Neuronal stem cell (in vitro differentiated cells): ENCODE data around the gene DEPP1.

ENCODE experiments used
- DNase-seq: peaks from one replicate; pipeline ENCODE4 v3.0.0-alpha.2; 2013; ENCODE audit warnings: low spot score
- H2AFZ ChIP-seq: one replicate; pipeline ENCODE4 v1.6.1; 2013; ENCODE audit warnings: mild to moderate bottlenecking, low read length, inconsistent platforms
- H2AK5ac ChIP-seq: 2 replicates; pipeline ENCODE4 v1.6.1; 2013; ENCODE audit warnings: low read depth, mild to moderate bottlenecking, inconsistent platforms, low read length, moderate library complexity, mixed read lengths
- H2BK120ac ChIP-seq: 2 replicates; pipeline ENCODE4 v1.6.1; 2013; ENCODE audit warnings: low read depth, mild to moderate bottlenecking, inconsistent platforms, low read length, moderate library complexity, mixed read lengths
- H2BK12ac ChIP-seq: one replicate; pipeline ENCODE4 v1.6.1; 2013; ENCODE audit warnings: low read length, inconsistent platforms
- H2BK15ac ChIP-seq: 2 replicates; pipeline ENCODE4 v1.6.1; 2013; ENCODE audit warnings: mild to moderate bottlenecking, low read length, inconsistent platforms, mixed read lengths
- H2BK5ac ChIP-seq: one replicate; pipeline ENCODE4 v1.6.1; 2013; ENCODE audit warnings: inconsistent platforms, mild to moderate bottlenecking, low read length, moderate library complexity
- H3K14ac ChIP-seq: one replicate; pipeline ENCODE4 v1.6.1; 2013; ENCODE audit warnings: low read length, inconsistent platforms
- H3K18ac ChIP-seq: 2 replicates; pipeline ENCODE4 v1.6.1; 2013; ENCODE audit warnings: low read length, inconsistent platforms
- H3K23ac ChIP-seq: 2 replicates; pipeline ENCODE4 v1.6.1; 2013; ENCODE audit warnings: low read depth, mild to moderate bottlenecking, mixed read lengths, low read length, inconsistent platforms; ENCODE audit not compliant: poor library complexity
- H3K27ac ChIP-seq: replicated peaks from 3 replicates; pipeline ENCODE4 v1.5.1; 2013; ENCODE audit warnings: low read length, inconsistent platforms
- H3K27me3 ChIP-seq, 3 experiments: 2 replicates each; pipeline ENCODE4 v1.6.1; 2013; ENCODE audit warnings: low read length in 3 of 3, mild to moderate bottlenecking in 2 of 3, inconsistent platforms in 1 of 3, low read depth in 1 of 3, mixed read lengths in 1 of 3, moderate library complexity in 1 of 3; ENCODE audit not compliant: control insufficient read depth in 3 of 3, insufficient read depth in 3 of 3
- H3K36me3 ChIP-seq, 2 donors: replicated peaks in 1 of 2; 2 replicates each; pipeline ENCODE4 v1.6.1; 2013; ENCODE audit warnings: low read length in 2 of 2; ENCODE audit not compliant: control insufficient read depth in 2 of 2, insufficient read depth in 2 of 2
- H3K4ac ChIP-seq: 2 replicates; pipeline ENCODE4 v1.6.1; 2013; ENCODE audit warnings: inconsistent platforms, mild to moderate bottlenecking, low read length, moderate library complexity
- H3K4me1 ChIP-seq, 2 donors: 1 replicate in 1 of 2; 2 replicates in 1 of 2; pipeline ENCODE4 v1.6.1; 2013; ENCODE audit warnings: low read length in 2 of 2, low read depth in 1 of 2; ENCODE audit not compliant: control insufficient read depth in 2 of 2, insufficient read depth in 1 of 2
- H3K4me2 ChIP-seq: one replicate; pipeline ENCODE4 v1.6.1; 2013; ENCODE audit warnings: mild to moderate bottlenecking, low read length, inconsistent platforms; ENCODE audit not compliant: insufficient read depth, poor library complexity, severe bottlenecking
- H3K4me3 ChIP-seq, 2 donors: 2 replicates each; pipeline ENCODE4 v1.5.1; 2013; ENCODE audit warnings: low read length in 2 of 2, mild to moderate bottlenecking in 2 of 2, inconsistent platforms in 1 of 2, moderate library complexity in 1 of 2
- H3K79me1 ChIP-seq: one replicate; pipeline ENCODE4 v1.6.1; 2013; ENCODE audit warnings: low read depth, mild to moderate bottlenecking, inconsistent platforms, low read length, moderate library complexity
- H3K9ac ChIP-seq: one replicate; pipeline ENCODE4 v1.6.1; 2013; ENCODE audit warnings: mild to moderate bottlenecking, low read depth, low read length, inconsistent platforms; ENCODE audit not compliant: poor library complexity
- H3K9me3 ChIP-seq, 2 donors: replicated peaks in 1 of 2; 2 replicates each; pipeline versions ENCODE3 to v1.6.1; 2013; ENCODE audit warnings: low read length in 2 of 2, mild to moderate bottlenecking in 2 of 2, inconsistent platforms in 1 of 2, low read depth in 1 of 2, mixed read lengths in 1 of 2, moderate library complexity in 1 of 2; ENCODE audit not compliant: control insufficient read depth in 2 of 2, insufficient read depth in 1 of 2
- H4K8ac ChIP-seq: one replicate; pipeline ENCODE4 v1.6.1; 2013; ENCODE audit warnings: low read depth, mild to moderate bottlenecking, inconsistent platforms, low read length, moderate library complexity
- H4K91ac ChIP-seq: one replicate; pipeline ENCODE4 v1.6.1; 2013; ENCODE audit warnings: low read length, low read depth, mild to moderate bottlenecking, inconsistent platforms; ENCODE audit not compliant: poor library complexity
- WGBS, 2 donors: extraction: QIAGEN DNeasy Blood & Tissue Kit; methylation state at CpG; one replicate each; pipeline ENCODE4 v1.1.7; 2013; ENCODE audit warnings: missing lambda C conversion rate in 2 of 2, mixed read lengths in 1 of 2; ENCODE audit not compliant: insufficient read length in 2 of 2, insufficient replicate concordance in 1 of 2; ENCODE audit errors: extremely low coverage in 2 of 2; 5-methylcytosine and 5-hydroxymethylcytosine counted together

Gene DEPP1

GRCh38 chr10:44948642-44949041 lies 30.0 kb downstream of the DEPP1 start:
- Histone ChIP-seq H2BK12ac (no peak overlapping the region), H3K9ac (no peak overlapping the region), H2AFZ (no peak overlapping the region), H2BK120ac (no peak overlapping the region), H3K4ac (no peak overlapping the region), H3K79me1 (no peaks in the 10 kb centered on the region), H3K18ac (no peak overlapping the region), H4K91ac (no peak overlapping the region), H3K23ac (no peak overlapping the region), H3K9me3 (peaks cover 0 to 3% of the 10 kb centered on the region in 2 donors), H3K14ac (no peak overlapping the region), H2AK5ac (no peak overlapping the region), H2BK15ac (no peak overlapping the region), H4K8ac (no peak overlapping the region), H3K4me2 (no peak overlapping the region), H3K27ac (no peak overlapping the region), H3K4me1 (peaks cover 7 to 14% of the 10 kb centered on the region in 2 donors), H3K4me3 (no peak overlapping the region), H3K27me3 (no peaks in the 10 kb centered on the region), H3K36me3 (no peaks in the 10 kb centered on the region), H2BK5ac (no peak overlapping the region)
- no CpG with 5 or more reads among the region's 1 CpG for WGBS, 2 donors
- no peak for DNase-seq

GRCh38 chr10:44947371-44948152 lies 31.0 kb downstream of the DEPP1 start:
- H2BK5ac ChIP-seq = no peak overlapping the region
- H4K8ac ChIP-seq = no peak overlapping the region
- no peaks in the 10 kb centered on the region for H3K27me3 ChIP-seq
- no peak overlapping the region for H4K91ac ChIP-seq
- H2BK120ac ChIP-seq = no peak overlapping the region
- H3K23ac ChIP-seq = no peak overlapping the region
- H3K4ac ChIP-seq = no peak overlapping the region
- peaks cover under 1 to 5% of the 10 kb centered on the region in 2 donors for H3K4me1 ChIP-seq
- no peak overlapping the region for H2BK12ac ChIP-seq
- H3K4me2 ChIP-seq = no peak overlapping the region
- DNase-seq = no peak
- no peak overlapping the region for H2AFZ ChIP-seq
- no peak overlapping the region for H2BK15ac ChIP-seq
- H3K9me3 ChIP-seq = peaks cover 0 to 3% of the 10 kb centered on the region in 2 donors
- H3K18ac ChIP-seq = peak overlapping the region; percentile 62
- H3K79me1 ChIP-seq = no peaks in the 10 kb centered on the region
- H3K9ac ChIP-seq = peak overlapping the region; percentile 55
- WGBS, 2 donors = no CpG with 5 or more reads among the region's 6 CpGs
- no peaks in the 10 kb centered on the region for H3K36me3 ChIP-seq
- H2AK5ac ChIP-seq = no peak overlapping the region
- H3K4me3 ChIP-seq = no peak overlapping the region
- H3K14ac ChIP-seq = no peak overlapping the region
- H3K27ac ChIP-seq = no peak overlapping the region

GRCh38 chr10:44946205-44946604 lies 32.4 kb downstream of the DEPP1 start:
- Histone ChIP-seq H2BK12ac (no peak overlapping the region), H3K9me3 (peaks cover 0 to 3% of the 10 kb centered on the region in 2 donors), H3K36me3 (no peaks in the 10 kb centered on the region), H2AK5ac (no peak overlapping the region), H2BK5ac (no peak overlapping the region), H2AFZ (no peak overlapping the region), H3K27me3 (no peaks in the 10 kb centered on the region), H3K9ac (no peak overlapping the region), H3K18ac (no peak overlapping the region), H3K23ac (no peak overlapping the region), H3K4ac (no peak overlapping the region), H3K4me2 (no peak overlapping the region), H2BK120ac (no peak overlapping the region), H4K8ac (no peak overlapping the region), H3K4me3 (no peak overlapping the region), H2BK15ac (no peak overlapping the region), H3K14ac (no peak overlapping the region), H4K91ac (no peak overlapping the region), H3K27ac (no peak overlapping the region), H3K79me1 (no peaks in the 10 kb centered on the region), H3K4me1 (no peaks in the 10 kb centered on the region)
- no peak for DNase-seq
- WGBS, 2 donors = no CpG with 5 or more reads among the region's 2 CpGs

- peaks cover 0 to 3% of the 10 kb centered on the region in 2 donors for H3K9me3 ChIP-seq
- H3K14ac ChIP-seq = no peak overlapping the region
- H3K27me3 ChIP-seq = no peaks in the 10 kb centered on the region
- no peak overlapping the region for H3K27ac ChIP-seq
- no peak overlapping the region for H2BK12ac ChIP-seq
- no peak overlapping the region for H2AK5ac ChIP-seq
- H3K4me2 ChIP-seq = no peak overlapping the region
- H3K18ac ChIP-seq = no peak overlapping the region
- no peaks in the 10 kb centered on the region for H3K79me1 ChIP-seq
- no peak overlapping the region for H2BK120ac ChIP-seq
- H3K4me1 ChIP-seq = no peaks in the 10 kb centered on the region
- no peak overlapping the region for H2BK15ac ChIP-seq
- no peak overlapping the region for H3K4me3 ChIP-seq
- no peak for DNase-seq
- H3K4ac ChIP-seq = no peak overlapping the region
- WGBS, 2 donors = no CpG with 5 or more reads among the region's 1 CpG
- H3K36me3 ChIP-seq = no peaks in the 10 kb centered on the region
- no peak overlapping the region for H2BK5ac ChIP-seq
- H2AFZ ChIP-seq = no peak overlapping the region
- H3K9ac ChIP-seq = no peak overlapping the region
- no peak overlapping the region for H4K91ac ChIP-seq
- no peak overlapping the region for H3K23ac ChIP-seq
- H4K8ac ChIP-seq = no peak overlapping the region
Measured at GRCh38 chr10:44944354-44944753, 34.3 kb downstream of the DEPP1 start.
